ENCODE data around the gene BACE2.
"Not testable (repeated sequence)": the region's sequence is repeated elsewhere in the genome, so short reads cannot be mapped to it uniquely, and the experiment has no call there.

BACE2 gene

GRCh38 chr21:41186755-41187536 is 19.0 kb downstream of the BACE2 start:
- DNase-seq, result no peak

- DNase-seq, result no peak
These were observed 19.6 kb downstream of the BACE2 start for GRCh38 chr21:41187537-41188025.

GRCh38 chr21:41188486-41189149 is 20.7 kb downstream of the BACE2 start:
- DNase-seq, result no peak

- no peak for DNase-seq
These were observed 21.3 kb downstream of the BACE2 start for GRCh38 chr21:41189150-41189745.

GRCh38 chr21:41192552-41192951 is 24.6 kb downstream of the BACE2 start:
- not testable (repeated sequence) for DNase-seq

GRCh38 chr21:41195311-41195710 is 27.4 kb downstream of the BACE2 start:
- DNase-seq, result no peak

- no peak for DNase-seq
These were observed 29.0 kb downstream of the BACE2 start for GRCh38 chr21:41196993-41197392.

GRCh38 chr21:41197582-41197981 is 29.6 kb downstream of the BACE2 start:
- no peak for DNase-seq

GRCh38 chr21:41198647-41199046 is 30.7 kb downstream of the BACE2 start:
- DNase-seq, result not testable (repeated sequence)

GRCh38 chr21:41199123-41199522 is 31.2 kb downstream of the BACE2 start:
- no peak for DNase-seq

GRCh38 chr21:41199588-41199987 is 31.6 kb downstream of the BACE2 start:
- DNase-seq, result no peak

- no peak for DNase-seq
These were observed 33.4 kb downstream of the BACE2 start for GRCh38 chr21:41201385-41201784.

- DNase-seq, result no peak
These were observed 36.8 kb downstream of the BACE2 start for GRCh38 chr21:41204736-41205135.

GRCh38 chr21:41207401-41208375 is 39.7 kb downstream of the BACE2 start:
- no peak for DNase-seq

- DNase-seq, result no peak
These were observed 40.4 kb downstream of the BACE2 start for GRCh38 chr21:41208376-41208763.

GRCh38 chr21:41209016-41209619 is 41.2 kb downstream of the BACE2 start:
- DNase-seq, result no peak

GRCh38 chr21:41210426-41211059 is 42.6 kb downstream of the BACE2 start:
- DNase-seq, result no peak

- DNase-seq, result no peak
These were observed 43.3 kb downstream of the BACE2 start for GRCh38 chr21:41211060-41211805.

GRCh38 chr21:41213021-41213420 is 45.1 kb downstream of the BACE2 start:
- DNase-seq, result no peak

GRCh38 chr21:41215856-41216408 is 48.0 kb downstream of the BACE2 start:
- DNase-seq, result no peak

- DNase-seq, result no peak
These were observed 48.5 kb downstream of the BACE2 start for GRCh38 chr21:41216486-41216885.
